ENCODE results near the gene MTMR4.

GRCh38 chr17:58488428-58488890 is 26.0 kb downstream of the MTMR4 start:
- TF ChIP-seq YY1 (IDR thresholded peaks at IDR 0.05; ENCODE audit: insufficient read depth, insufficient read length) (no peak), ZNF274 (IDR thresholded peaks at IDR 0.05; ENCODE audit: low read depth, low read length) (no peak)

Data from NT2/D1 (cell line).